HepG2 (cell line): Measurements from ENCODE around the gene RPRD1A. TPM values are rescaled to one million over a fixed set of nuclear protein-coding genes. Genes with fewer than 3 reads are reported as not detected.

Source experiments
- CAMTA2 ChIP-seq: sonication (generic); formaldehyde crosslinking; IDR thresholded peaks from 2 replicates; pipeline ENCODE4 v1.4.0; 2020; ENCODE audit warnings: mild to moderate bottlenecking, missing genetic modification reagents, borderline replicate concordance
- CHD2 ChIP-seq: IDR thresholded peaks from 2 replicates; pipeline ENCODE4 v1.6.1; 2011; ENCODE audit warnings: low read depth, low read length, improper control_type of control experiment
- KAT7 ChIP-seq: IDR thresholded peaks from 2 replicates; pipeline ENCODE4 v1.6.1; 2018; ENCODE audit warnings: borderline replicate concordance, missing compliant biosample characterization
- KDM5B ChIP-seq: sonication (generic); formaldehyde crosslinking; IDR thresholded peaks from 2 replicates; pipeline ENCODE4 v1.4.0; 2020; ENCODE audit warnings: missing genetic modification reagents, mild to moderate bottlenecking, borderline replicate concordance
- MBD4 ChIP-seq: IDR thresholded peaks from 2 replicates; pipeline ENCODE4 v1.6.1; 2012; ENCODE audit warnings: low read length, inconsistent platforms, borderline replicate concordance
- PREB ChIP-seq: sonication (generic); formaldehyde crosslinking; IDR thresholded peaks from 2 replicates; pipeline ENCODE4 v1.4.0; 2020; ENCODE audit warnings: missing genetic modification reagents
- RBFOX2 ChIP-seq: fragments of 200-400 bp; formaldehyde crosslinking; IDR thresholded peaks from 2 replicates; pipeline ENCODE4 v1.6.1; 2017; ENCODE audit warnings: low read depth, mild to moderate bottlenecking, low read length
- SIX1 ChIP-seq: sonication (generic); formaldehyde crosslinking; IDR thresholded peaks from 2 replicates; pipeline ENCODE4 v1.4.0; 2020; ENCODE audit warnings: missing genetic modification reagents, borderline replicate concordance
- SIX4 ChIP-seq: sonication (generic); formaldehyde crosslinking; IDR thresholded peaks from 2 replicates; pipeline ENCODE4 v1.4.0; 2020; ENCODE audit warnings: missing genetic modification reagents
- THAP8 ChIP-seq: sonication (generic); formaldehyde crosslinking; IDR thresholded peaks from 2 replicates; pipeline ENCODE4 v1.5.1; 2020; ENCODE audit warnings: missing genetic modification reagents, mild to moderate bottlenecking, borderline replicate concordance
- ZBTB3 ChIP-seq: sonication (generic); formaldehyde crosslinking; IDR thresholded peaks from 2 replicates; pipeline ENCODE4 v1.4.0; 2020; ENCODE audit warnings: low read depth, mild to moderate bottlenecking, moderate library complexity, missing genetic modification reagents, borderline replicate concordance
- ZBTB43 ChIP-seq: sonication (generic); formaldehyde crosslinking; conservative IDR thresholded peaks from 2 replicates; pipeline ENCODE4 v1.4.0; 2020; ENCODE audit warnings: missing genetic modification reagents
- ZFP37 ChIP-seq: sonication (generic); formaldehyde crosslinking; IDR thresholded peaks from 2 replicates; pipeline ENCODE4 v1.4.0; 2020; ENCODE audit warnings: missing genetic modification reagents, borderline replicate concordance
- ZKSCAN5 ChIP-seq: sonication (generic); formaldehyde crosslinking; IDR thresholded peaks from 2 replicates; pipeline ENCODE4 v1.5.1; 2020; ENCODE audit warnings: mild to moderate bottlenecking, missing genetic modification reagents
- ZNF12 ChIP-seq: sonication (generic); formaldehyde crosslinking; IDR thresholded peaks from 2 replicates; pipeline ENCODE4 v1.5.0; 2020; ENCODE audit warnings: missing genetic modification reagents
- ZNF30 ChIP-seq: sonication (generic); formaldehyde crosslinking; IDR thresholded peaks from 2 replicates; pipeline ENCODE4 v1.5.0; 2020; ENCODE audit warnings: mild to moderate bottlenecking, missing genetic modification reagents
- ZNF512B ChIP-seq: sonication (generic); formaldehyde crosslinking; IDR thresholded peaks from 2 replicates; pipeline ENCODE4 v1.5.1; 2020; ENCODE audit warnings: missing genetic modification reagents, mild to moderate bottlenecking, borderline replicate concordance
- ZNF513 ChIP-seq: sonication (generic); formaldehyde crosslinking; conservative IDR thresholded peaks from 2 replicates; pipeline ENCODE4 v1.5.0; 2020; ENCODE audit warnings: missing genetic modification reagents
- ZNF550 ChIP-seq: sonication (generic); formaldehyde crosslinking; IDR thresholded peaks from 2 replicates; pipeline ENCODE4 v1.4.0; 2020; ENCODE audit warnings: mild to moderate bottlenecking, missing genetic modification reagents, borderline replicate concordance
- ZNF577 ChIP-seq: sonication (generic); formaldehyde crosslinking; IDR thresholded peaks from 2 replicates; pipeline ENCODE4 v1.4.0; 2020; ENCODE audit warnings: mild to moderate bottlenecking, low read depth, missing genetic modification reagents, borderline replicate concordance
- ZNF629 ChIP-seq: sonication (generic); formaldehyde crosslinking; conservative IDR thresholded peaks from 2 replicates; pipeline ENCODE4 v1.5.0; 2020; ENCODE audit warnings: missing genetic modification reagents
- ZSCAN9 ChIP-seq: IDR thresholded peaks from 2 replicates; pipeline ENCODE4 v1.6.1; 2016; ENCODE audit warnings: borderline replicate concordance
- polyA plus RNA-seq, 8 experiments: library from polyadenylated mRNA; depleted of rRNA in 3 of 8; stranded (reverse) in 7 of 8; unstranded in 1 of 8; fragments of >200 nt; fragmentation: Illumina TruSeq in 4 of 8; extraction: Trizol in 4 of 8; gene quantifications; 2 replicates each; pipeline versions ENCODE4 v1.2.1 to v1.2.3, GENCODE V29; 2011 to 2016; ENCODE audit warnings: low read depth in 4 of 8, missing spikeins in 1 of 8, mixed read lengths in 1 of 8; ENCODE audit not compliant: insufficient read depth in 1 of 8
- total RNA-seq, 5 experiments: library from RNA; depleted of rRNA; stranded (reverse); fragments of >200 nt; fragmentation: Illumina TruSeq; extraction: Trizol; gene quantifications; 2 replicates each; pipeline ENCODE4 v1.2.3, GENCODE V29; 2016; ENCODE audit warnings: low read depth in 1 of 5

RPRD1A gene
- total and polyA plus RNA-seq, 2 of the 13 experiments (the other 11 are each of a cell fraction or from before 2014, with no cell fraction given), result 42.5 to 78.2 TPM

GRCh38 chr18:35972197-35973000, 95.0 kb downstream of the RPRD1A start, which contains the start of gene RMP24 (continued):
- TF ChIP-seq ZFP37 (peak; percentile 73; the same call in 1 of the 2 replicates), RBFOX2 (peak; percentile 88), ZNF577 (CRISPR knock-in tag) (no peak), ZKSCAN5 (CRISPR knock-in tag) (no peak), ZNF512B (CRISPR knock-in tag) (no peak), SIX4 (CRISPR knock-in tag) (no peak), PREB (CRISPR knock-in tag) (no peak), ZNF550 (no peak), KAT7 (CRISPR knock-in tag) (peak; percentile 95; the same call in 1 of the 2 replicates), ZSCAN9 (peak; percentile 86), ZBTB43 (CRISPR knock-in tag) (peak; percentile 64; the same call in 1 of the 2 replicates), THAP8 (CRISPR knock-in tag) (peak; percentile 41; the same call in 1 of the 2 replicates), ZBTB3 (CRISPR knock-in tag) (no peak; the same call in 1 of the 2 replicates), KDM5B (CRISPR knock-in tag) (peak; percentile 87), ZNF629 (CRISPR knock-in tag) (0 out of 2 replicates have a peak, but pooled peaks have one; percentile 43), ZNF12 (CRISPR knock-in tag) (no peak; the same call in 1 of the 2 replicates), CHD2 (no peak), ZNF30 (CRISPR knock-in tag) (no peak), CAMTA2 (CRISPR knock-in tag) (0 out of 2 replicates have a peak, but pooled peaks have one; percentile 5), ZNF513 (CRISPR knock-in tag) (0 out of 2 replicates have a peak, but pooled peaks have one; percentile 70), SIX1 (CRISPR knock-in tag) (no peak), MBD4 (no peak)
